H1 (cell line): Measurements from ENCODE around the gene OSR1. TPM values are rescaled to one million over a fixed set of nuclear protein-coding genes. Genes with fewer than 3 reads are reported as not detected.

Experiments used
- CTCF ChIA-PET: fragments of 300-600 bp; sonication (Branson Sonifier 250); formaldehyde crosslinking; loops from one replicate; lab custom pipeline; 2021; ENCODE audit not compliant: partially characterized antibody; lab: Charles Lee
- POLR2A ChIA-PET: fragments of 300-600 bp; sonication (Branson Sonifier 250); formaldehyde crosslinking; loops from one replicate; lab custom pipeline; 2021; ENCODE audit warnings: inconsistent platforms; ENCODE audit not compliant: partially characterized antibody; lab: Charles Lee
- DNase-seq, 2 experiments: peaks; one replicate each; pipeline versions ENCODE4 v3.0.0 to v3.0.0-alpha.2; 2010 to 2022; ENCODE audit warnings: low spot score in 2 of 2, low read depth in 1 of 2, mixed read lengths in 1 of 2
- FAIRE-seq: peaks from 2 replicates; lab custom pipeline; 2011; peaks lifted over from hg19 to GRCh38; lab: Jason Lieb, UNC
- H2AFZ ChIP-seq: 2 replicates; pipeline ENCODE4 v1.8.1; 2012; ENCODE audit warnings: low read length, inconsistent platforms
- H2AK5ac ChIP-seq: 2 replicates; pipeline ENCODE4 v1.6.1; 2013; ENCODE audit warnings: low read depth, low read length
- H2BK120ac ChIP-seq: replicated peaks from 2 replicates; pipeline ENCODE3; 2013; ENCODE audit warnings: low read depth, low read length, inconsistent platforms
- H2BK12ac ChIP-seq: 2 replicates; pipeline ENCODE4 v1.6.1; 2013; ENCODE audit warnings: low read depth, low read length
- H2BK15ac ChIP-seq: 2 replicates; pipeline ENCODE4 v1.6.1; 2013; ENCODE audit warnings: low read length
- H2BK20ac ChIP-seq: 2 replicates; pipeline ENCODE4 v1.6.1; 2013; ENCODE audit warnings: low read length
- H2BK5ac ChIP-seq: 2 replicates; pipeline ENCODE4 v1.6.1; 2013; ENCODE audit warnings: low read depth, low read length
- H3K14ac ChIP-seq: 2 replicates; pipeline ENCODE4 v1.6.1; 2013; ENCODE audit warnings: inconsistent platforms; ENCODE audit not compliant: insufficient read length
- H3K18ac ChIP-seq: 2 replicates; pipeline ENCODE4 v1.6.1; 2013; ENCODE audit warnings: low read length; ENCODE audit errors: extremely low read depth
- H3K23ac ChIP-seq: 2 replicates; pipeline ENCODE4 v1.6.1; 2013; ENCODE audit warnings: inconsistent platforms; ENCODE audit not compliant: insufficient read length
- H3K23me2 ChIP-seq: 2 replicates; pipeline ENCODE4 v1.6.1; 2013; ENCODE audit warnings: low read depth, low read length
- H3K27ac ChIP-seq: 2 replicates; pipeline ENCODE4 v1.6.1; 2011; ENCODE audit warnings: low read depth, low read length, inconsistent platforms
- H3K27me3 ChIP-seq, 4 experiments: replicated peaks in 1 of 4; 1 replicate in 1 of 4; 2 replicates in 3 of 4; pipeline versions ENCODE4 v1.6.1 to v1.8.1; 2011 to 2013; ENCODE audit warnings: low read length in 3 of 4, mild to moderate bottlenecking in 3 of 4, inconsistent platforms in 2 of 4, mixed read lengths in 2 of 4, moderate library complexity in 1 of 4; ENCODE audit not compliant: control insufficient read depth in 3 of 4, insufficient read depth in 3 of 4; ENCODE audit errors: extremely low read depth in 1 of 4
- H3K36me3 ChIP-seq, 4 experiments: 2 replicates each; pipeline versions ENCODE4 v1.6.1 to v1.8.1; 2011 to 2013; ENCODE audit warnings: mild to moderate bottlenecking in 4 of 4, low read length in 3 of 4, moderate library complexity in 2 of 4, control low read depth in 1 of 4, inconsistent platforms in 1 of 4; ENCODE audit not compliant: insufficient read depth in 4 of 4, control insufficient read depth in 2 of 4
- H3K4ac ChIP-seq: replicated peaks from 2 replicates; pipeline ENCODE3; 2013; ENCODE audit warnings: low read length, low read depth, mixed read lengths, inconsistent platforms; ENCODE audit not compliant: insufficient read length
- H3K4me1 ChIP-seq, 4 experiments: replicated peaks in 1 of 4; 1 replicate in 1 of 4; 2 replicates in 3 of 4; pipeline versions ENCODE4 v1.6.1 to v1.8.1; 2011 to 2013; ENCODE audit warnings: low read length in 3 of 4, inconsistent platforms in 2 of 4, mixed read lengths in 1 of 4; ENCODE audit not compliant: insufficient read depth in 4 of 4, control insufficient read depth in 3 of 4
- H3K4me2 ChIP-seq, 2 experiments: 2 replicates each; pipeline versions ENCODE4 v1.6.1 to v1.8.1; 2011 to 2013; ENCODE audit warnings: low read depth in 2 of 2, low read length in 2 of 2, control low read depth in 1 of 2, inconsistent platforms in 1 of 2, mild to moderate bottlenecking in 1 of 2; ENCODE audit not compliant: insufficient read depth in 1 of 2
- H3K4me3 ChIP-seq, 4 experiments: fragments of 200-600, 300-600 bp in 1 of 4; sonication (generic), shearing (Covaris generic), sonication (Bioruptor Twin) in 1 of 4; 2 replicates each; pipeline versions ENCODE4 v1.5.1 to v1.8.1; 2011 to 2016; ENCODE audit warnings: low read length in 4 of 4, low read depth in 3 of 4, control low read depth in 2 of 4, inconsistent platforms in 2 of 4, mild to moderate bottlenecking in 2 of 4, mixed read lengths in 1 of 4, moderate library complexity in 1 of 4; ENCODE audit not compliant: insufficient read depth in 2 of 4; ENCODE audit errors: extremely low read depth in 1 of 4
- H3K56ac ChIP-seq: replicated peaks from 2 replicates; pipeline ENCODE3; 2013; ENCODE audit warnings: low read depth, mild to moderate bottlenecking, mixed read lengths, low read length, inconsistent platforms; ENCODE audit not compliant: insufficient read length
- H3K79me1 ChIP-seq: 2 replicates; pipeline ENCODE4 v1.6.1; 2013; ENCODE audit warnings: low read depth, low read length, control low read depth
- H3K79me2 ChIP-seq, 2 experiments: 2 replicates each; pipeline versions ENCODE4 v1.6.1 to v1.8.1; 2012 to 2013; ENCODE audit warnings: low read length in 2 of 2, mild to moderate bottlenecking in 2 of 2, inconsistent platforms in 1 of 2; ENCODE audit not compliant: insufficient read depth in 2 of 2, control insufficient read depth in 1 of 2
- H3K9ac ChIP-seq, 4 experiments: replicated peaks in 1 of 4; 1 replicate in 1 of 4; 2 replicates in 3 of 4; pipeline versions ENCODE4 v1.6.1 to v1.8.1; 2011 to 2013; ENCODE audit warnings: low read depth in 3 of 4, low read length in 3 of 4, control low read depth in 2 of 4, mild to moderate bottlenecking in 2 of 4, moderate library complexity in 2 of 4, inconsistent platforms in 1 of 4; ENCODE audit errors: extremely low read depth in 1 of 4
- H3K9me3 ChIP-seq, 2 experiments: 2 replicates each; pipeline versions ENCODE4 v1.6.1 to v1.8.1; 2012 to 2013; ENCODE audit warnings: mild to moderate bottlenecking in 2 of 2, moderate library complexity in 2 of 2, control low read depth in 1 of 2, inconsistent platforms in 1 of 2, low read depth in 1 of 2, low read length in 1 of 2, mixed read lengths in 1 of 2; ENCODE audit not compliant: insufficient read depth in 2 of 2
- H4K20me1 ChIP-seq, 2 experiments: replicated peaks in 1 of 2; 2 replicates each; pipeline versions ENCODE3 to v1.8.1; 2011 to 2013; ENCODE audit warnings: inconsistent platforms in 2 of 2, low read length in 2 of 2, mild to moderate bottlenecking in 1 of 2; ENCODE audit not compliant: insufficient read depth in 2 of 2, control insufficient read depth in 1 of 2
- H4K5ac ChIP-seq: 2 replicates; pipeline ENCODE4 v1.6.1; 2013; ENCODE audit warnings: low read length, low read depth, mixed read lengths, inconsistent platforms; ENCODE audit not compliant: insufficient read length
- H4K8ac ChIP-seq: 2 replicates; pipeline ENCODE4 v1.8.0; 2013; ENCODE audit warnings: mild to moderate bottlenecking, moderate library complexity, low read length, inconsistent platforms; ENCODE audit not compliant: insufficient read depth; ENCODE audit errors: extremely low read depth
- H4K91ac ChIP-seq: replicated peaks from 2 replicates; pipeline ENCODE3; 2013; ENCODE audit warnings: low read length, mixed read lengths, inconsistent platforms; ENCODE audit not compliant: insufficient read length
- ASH2L ChIP-seq: fragments of 200-600, 300-600 bp; sonication (generic); IDR thresholded peaks from one replicate; pipeline ENCODE4 v1.7.1; 2017; ENCODE audit warnings: low read length
- CREB1 ChIP-seq: IDR thresholded peaks from 2 replicates; pipeline ENCODE4 v1.6.1; 2012; ENCODE audit warnings: inconsistent platforms
- CTCF ChIP-seq, 3 experiments: IDR thresholded peaks; 1 replicate in 2 of 3; 2 replicates in 1 of 3; pipeline versions ENCODE4 v1.5.1 to v1.6.1; 2011; ENCODE audit warnings: low read length in 3 of 3, mild to moderate bottlenecking in 3 of 3, inconsistent platforms in 2 of 3, low read depth in 1 of 3, moderate library complexity in 1 of 3; ENCODE audit not compliant: insufficient read depth in 1 of 3; ENCODE audit errors: control extremely low read depth in 1 of 3
- GABPA ChIP-seq: IDR thresholded peaks from 2 replicates; pipeline ENCODE4 v1.6.1; 2011; ENCODE audit warnings: mild to moderate bottlenecking, low read length, moderate library complexity, borderline replicate concordance; ENCODE audit not compliant: insufficient read depth
- JUND ChIP-seq: IDR thresholded peaks from 2 replicates; pipeline ENCODE4 v1.6.1; 2011; ENCODE audit warnings: mild to moderate bottlenecking, improper control_type of control experiment, low read length
- KDM5A ChIP-seq: fragments of 200-600 bp; IDR thresholded peaks from 2 replicates; pipeline ENCODE4 v1.7.1; 2012; ENCODE audit warnings: mild to moderate bottlenecking, low read length, inconsistent platforms, mixed read lengths
- NRF1 ChIP-seq: IDR thresholded peaks from 2 replicates; pipeline ENCODE4 v1.6.1; 2011; ENCODE audit warnings: mild to moderate bottlenecking, low read depth, low read length, improper control_type of control experiment
- POLR2A ChIP-seq, 2 experiments: IDR thresholded peaks; 1 replicate in 1 of 2; 2 replicates in 1 of 2; pipeline ENCODE4 v1.6.1; 2011; ENCODE audit warnings: low read depth in 2 of 2, low read length in 2 of 2, mild to moderate bottlenecking in 2 of 2; ENCODE audit errors: control extremely low read depth in 1 of 2
- RNF2 ChIP-seq: fragments of 200-900, 300-1000 bp; sonication (generic); IDR thresholded peaks from 2 replicates; pipeline ENCODE4 v1.7.1; 2016; ENCODE audit warnings: borderline replicate concordance, low read depth, mild to moderate bottlenecking, antibody characterized with exemption, low read length; ENCODE audit not compliant: poor library complexity, severe bottlenecking; ENCODE audit errors: missing control alignments
- TAF1 ChIP-seq: IDR thresholded peaks from 2 replicates; pipeline ENCODE4 v1.6.1; 2011; ENCODE audit warnings: mild to moderate bottlenecking, low read depth, low read length
- TAF7 ChIP-seq: optimal IDR thresholded peaks from 2 replicates; pipeline ENCODE3; 2011; ENCODE audit warnings: low read depth, mild to moderate bottlenecking, inconsistent platforms, low read length, moderate library complexity, borderline replicate concordance
- WGBS, 2 experiments: shearing (Covaris generic) in 1 of 2; methylation state at CpG; one replicate each; pipeline versions ENCODE4 v1.1.6 to v1.1.7; 2013 to 2015; ENCODE audit warnings: low lambda C conversion rate in 2 of 2, mixed read lengths in 2 of 2, inconsistent platforms in 1 of 2, low coverage in 1 of 2, missing lambda C conversion rate in 1 of 2; ENCODE audit not compliant: insufficient replicate concordance in 2 of 2, insufficient coverage in 1 of 2, insufficient read length in 1 of 2; ENCODE audit errors: extremely low coverage in 1 of 2, missing lambda C conversion rate in 1 of 2; 5-methylcytosine and 5-hydroxymethylcytosine counted together
- polyA plus RNA-seq, 7 experiments: library from polyadenylated mRNA; depleted of rRNA in 3 of 7; stranded (reverse) in 5 of 7; unstranded in 2 of 7; fragments of >200 nt in 5 of 7; fragments of 200-250 nt in 2 of 7; gene quantifications; 1 replicate in 5 of 7; 2 replicates in 1 of 7; 4 replicates in 1 of 7; pipeline versions ENCODE4 v1.2.1 to v1.2.3, GENCODE V29; 2011 to 2013; ENCODE audit warnings: missing spikeins in 2 of 7, mixed read lengths in 2 of 7
- total RNA-seq: library from RNA; stranded (reverse); fragmentation: NEBNext Ultra II Directional; extraction: Animal tissue kit (Norgen Biotek cat#: 25700); gene quantifications from 2 replicates; pipeline ENCODE4 v1.2.1, GENCODE V29; 2021
- TF ChIP-seq, protein P1 (sequence below): IDR thresholded peaks from 2 replicates; pipeline ENCODE4 v1.6.1; 2012; ENCODE audit warnings: inconsistent platforms

Gene OSR1
- total and polyA plus RNA-seq, 2 of the 8 experiments (the other 6 are each of a cell fraction or from before 2014, with no cell fraction given), result 0.05 to 0.22 TPM

DNA sequence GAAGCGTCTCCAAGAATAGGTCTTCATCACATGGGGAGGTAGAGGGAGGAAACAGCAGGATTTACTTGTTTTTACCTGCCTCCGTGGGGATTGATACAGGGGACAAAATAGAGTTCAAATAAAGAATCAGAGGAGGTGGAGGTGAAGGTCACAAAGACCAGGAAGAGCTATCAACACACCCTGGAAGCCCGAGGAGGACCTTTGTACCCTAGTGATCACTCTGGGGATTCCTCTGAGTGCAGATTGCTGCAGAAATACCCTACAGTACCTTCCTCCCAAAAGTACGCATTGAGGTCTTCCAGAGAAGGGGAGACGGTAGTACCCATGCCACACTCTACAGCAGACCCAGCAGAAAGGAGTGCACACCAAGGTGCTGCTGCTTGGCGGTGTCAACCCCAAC lies 44.9 kb downstream of the OSR1 start:
- Histone ChIP-seq H3K23me2 (no peaks in the 10 kb centered on the region; the same call in 1 of the 2 replicates), H4K5ac (no peak overlapping the region), H3K4me1 (no peaks in the 10 kb centered on the region), H3K18ac (no peak overlapping the region), H2BK15ac (no peak overlapping the region), H2AK5ac (no peak overlapping the region), H3K23ac (no peak overlapping the region), H3K27ac (no peak overlapping the region), H4K8ac (no peak overlapping the region), H2BK12ac (no peak overlapping the region), H2AFZ (no peak overlapping the region), H3K79me1 (no peaks in the 10 kb centered on the region), H2BK120ac (no peak overlapping the region), H3K14ac (no peak overlapping the region), H3K79me2 (no peaks in the 10 kb centered on the region), H3K4me2 (no peak overlapping the region), H4K20me1 (no peaks in the 10 kb centered on the region), H3K56ac (no peak overlapping the region), H3K9ac (no peak overlapping the region), H3K36me3 (no peaks in the 10 kb centered on the region), H3K9me3 (no peaks in the 10 kb centered on the region), H3K4ac (no peak overlapping the region), H3K4me3 (no peak overlapping the region), H4K91ac (no peak overlapping the region), H2BK5ac (no peak overlapping the region), H2BK20ac (no peak overlapping the region), H3K27me3 (no peaks in the 10 kb centered on the region)
- WGBS, 2 experiments, result 90% methylated on average over 6 of the region's 6 CpGs; no CpG with 5 or more reads in 1 of the 2 experiments
- DNase-seq (no peak), FAIRE-seq (no peak)
- POLR2A ChIA-PET, result no interaction called here
- CTCF ChIA-PET, result interaction anchor here (0.6 to 2.0 kb wide), 9 partner anchors 9 to 564 kb away, joined by 3 to 6 read pairs (median 4); no protein-coding TSS in a partner anchor
- TF ChIP-seq, protein P1, sequence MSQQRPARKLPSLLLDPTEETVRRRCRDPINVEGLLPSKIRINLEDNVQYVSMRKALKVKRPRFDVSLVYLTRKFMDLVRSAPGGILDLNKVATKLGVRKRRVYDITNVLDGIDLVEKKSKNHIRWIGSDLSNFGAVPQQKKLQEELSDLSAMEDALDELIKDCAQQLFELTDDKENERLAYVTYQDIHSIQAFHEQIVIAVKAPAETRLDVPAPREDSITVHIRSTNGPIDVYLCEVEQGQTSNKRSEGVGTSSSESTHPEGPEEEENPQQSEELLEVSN, result no peak
- TF ChIP-seq ASH2L (no peak), NRF1 (no peak), TAF7 (no peak), RNF2 (no peak), KDM5A (no peak), POLR2A (IDR thresholded peaks at IDR 0.05; ENCODE audit: control extremely low read depth in 1 of 2, low read depth in 2 of 2, low read length in 2 of 2) (no peak), JUND (no peak), CREB1 (no peak), CTCF (IDR thresholded peaks at IDR 0.05; ENCODE audit: control extremely low read depth in 1 of 3, insufficient read depth in 1 of 3, low read depth in 1 of 3, low read length in 3 of 3) (no peak), TAF1 (no peak), GABPA (no peak)
